ENCODE data around the gene COMT.

Gene COMT

DNA sequence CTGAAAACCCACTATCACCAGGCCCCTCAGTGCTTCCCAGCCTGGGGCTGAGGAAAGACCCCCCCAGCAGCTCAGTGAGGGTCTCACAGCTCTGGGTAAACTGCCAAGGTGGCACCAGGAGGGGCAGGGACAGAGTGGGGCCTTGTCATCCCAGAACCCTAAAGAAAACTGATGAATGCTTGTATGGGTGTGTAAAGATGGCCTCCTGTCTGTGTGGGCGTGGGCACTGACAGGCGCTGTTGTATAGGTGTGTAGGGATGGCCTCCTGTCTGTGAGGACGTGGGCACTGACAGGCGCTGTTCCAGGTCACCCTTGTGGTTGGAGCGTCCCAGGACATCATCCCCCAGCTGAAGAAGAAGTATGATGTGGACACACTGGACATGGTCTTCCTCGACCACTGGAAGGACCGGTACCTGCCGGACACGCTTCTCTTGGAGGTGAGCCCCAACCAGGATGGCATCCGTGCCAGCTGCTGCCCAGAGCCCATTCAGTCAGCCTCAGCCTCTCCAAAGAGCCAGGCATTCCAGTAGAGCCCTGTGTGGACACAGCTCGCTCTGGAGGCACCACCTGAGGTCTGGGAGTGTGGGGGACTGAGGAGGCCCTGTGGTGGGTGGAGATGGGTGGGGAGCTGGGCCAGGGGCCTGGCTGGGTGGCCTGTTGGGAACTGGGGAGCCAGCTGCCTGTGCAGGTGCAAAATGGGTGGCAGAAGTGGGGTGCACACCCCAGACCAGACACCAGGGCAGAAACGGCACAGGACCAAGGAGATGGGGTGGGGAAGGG is 22.5 kb downstream of the COMT start:
- Histone ChIP-seq H3K4me3 (ENCODE audit: low read depth in 1 of 5, low read length in 5 of 5) (no peak overlapping the region), H3K27ac (ENCODE audit: low read depth, low read length) (no peak overlapping the region), H3K27me3 (ENCODE audit: control insufficient read depth in 5 of 5, insufficient read depth in 4 of 5, low read length in 5 of 5) (no peaks in the 10 kb centered on the region), H3K9ac (ENCODE audit: low read length in 5 of 5) (no peak overlapping the region), H3K36me3 (ENCODE audit: control insufficient read depth in 5 of 5, insufficient read depth in 5 of 5, low read length in 5 of 5) (peaks cover 0 to 67% (median 44%) of the 10 kb centered on the region in 5 donors), H3K9me3 (ENCODE audit: control insufficient read depth in 5 of 5, low read length in 5 of 5) (no peaks in the 10 kb centered on the region), H3K4me1 (ENCODE audit: control insufficient read depth in 5 of 5, insufficient read depth in 5 of 5, low read length in 5 of 5) (peaks cover 2 to 33% (median 14%) of the 10 kb centered on the region in 5 donors)

DNA sequence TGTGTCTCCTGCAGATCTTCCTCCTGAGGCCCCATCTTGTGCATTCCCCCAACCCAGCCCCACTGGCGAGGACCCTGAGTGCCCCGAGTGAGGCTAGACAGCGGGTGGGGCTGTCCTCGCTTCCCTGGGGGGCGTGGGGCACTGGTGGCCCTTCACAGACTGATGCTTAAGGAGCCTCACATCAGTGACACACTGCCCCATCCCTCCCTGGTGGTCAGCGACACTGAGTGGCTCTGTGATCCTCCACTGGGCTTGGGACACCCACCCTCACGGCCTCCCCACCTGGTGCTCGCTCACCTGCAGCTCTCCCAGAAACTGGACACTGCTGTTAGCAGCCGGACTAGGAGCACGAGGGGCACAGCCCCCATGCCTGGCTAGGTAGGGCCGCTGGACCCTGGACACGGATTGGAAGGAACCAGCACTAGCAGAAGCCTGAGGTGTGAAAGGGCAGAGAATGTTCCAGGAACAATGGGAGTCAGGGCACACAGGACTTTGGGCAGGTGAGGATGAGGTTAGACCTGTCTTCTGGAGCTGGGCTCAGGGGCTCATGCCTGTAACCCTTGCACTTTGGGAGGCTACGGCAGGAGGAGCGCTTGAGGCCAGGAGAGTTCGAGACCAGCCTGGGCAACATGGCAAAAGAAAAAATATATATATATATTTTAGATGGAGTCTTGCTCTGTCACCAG is 23.3 kb downstream of the COMT start:
- Histone ChIP-seq H3K4me1 (ENCODE audit: control insufficient read depth in 5 of 5, insufficient read depth in 5 of 5, low read length in 5 of 5) (peaks cover 2 to 25% (median 7%) of the 10 kb centered on the region in 5 donors), H3K9me3 (ENCODE audit: control insufficient read depth in 5 of 5, low read length in 5 of 5) (no peaks in the 10 kb centered on the region), H3K27ac (ENCODE audit: low read depth, low read length) (no peak overlapping the region), H3K9ac (ENCODE audit: low read length in 5 of 5) (no peak overlapping the region), H3K36me3 (ENCODE audit: control insufficient read depth in 5 of 5, insufficient read depth in 5 of 5, low read length in 5 of 5) (peaks cover 0 to 74% (median 50%) of the 10 kb centered on the region in 5 donors), H3K4me3 (ENCODE audit: low read depth in 1 of 5, low read length in 5 of 5) (no peak overlapping the region), H3K27me3 (ENCODE audit: control insufficient read depth in 5 of 5, insufficient read depth in 4 of 5, low read length in 5 of 5) (no peaks in the 10 kb centered on the region)

DNA sequence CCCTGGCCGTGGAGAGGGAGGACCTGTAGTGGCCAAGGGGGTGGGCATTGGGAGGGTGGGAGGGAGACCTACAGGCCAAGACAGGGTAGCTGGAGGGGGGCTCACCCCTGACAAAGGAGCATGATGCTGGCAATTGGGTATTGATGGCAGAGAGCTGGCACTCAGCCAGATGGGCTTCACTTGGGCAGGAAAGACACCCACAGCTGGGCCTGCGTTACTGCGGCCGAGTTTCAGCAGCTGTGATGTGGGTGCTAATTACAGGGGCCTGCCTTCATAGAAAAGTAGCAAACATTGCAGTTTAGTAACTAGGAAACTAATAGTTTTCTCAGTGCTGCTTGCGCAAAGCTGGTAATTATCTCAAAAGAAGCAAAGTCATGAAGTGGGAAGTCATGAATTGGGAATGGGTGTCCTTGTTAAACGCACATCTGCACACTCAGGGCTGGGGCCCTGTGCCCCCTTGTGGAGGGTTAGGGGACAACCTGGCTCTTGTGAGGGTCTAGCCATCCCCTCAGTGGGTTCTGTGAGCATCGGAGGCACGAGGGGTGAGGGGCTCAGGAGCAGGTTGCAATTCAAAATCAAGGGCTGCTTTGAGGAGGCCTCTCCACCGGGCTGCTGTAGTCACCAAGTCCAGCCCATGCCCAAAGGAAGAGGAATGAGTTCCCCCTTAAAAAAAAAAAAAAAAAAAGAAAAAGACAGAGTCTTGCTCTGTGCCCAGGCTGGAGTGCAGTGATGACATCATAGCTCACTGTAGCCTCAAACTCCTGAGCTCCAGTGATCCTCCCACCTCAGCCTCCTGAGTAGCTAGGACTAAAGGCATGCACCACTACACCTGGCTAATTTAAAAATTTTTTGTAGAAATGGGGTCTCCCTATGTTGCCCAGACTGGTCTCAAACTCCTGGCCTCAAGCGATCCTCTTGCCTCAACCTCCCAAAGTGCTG is 24.5 kb downstream of the COMT start:
- Histone ChIP-seq H3K27me3 (ENCODE audit: control insufficient read depth in 5 of 5, insufficient read depth in 4 of 5, low read length in 5 of 5) (no peaks in the 10 kb centered on the region), H3K9me3 (ENCODE audit: control insufficient read depth in 5 of 5, low read length in 5 of 5) (no peaks in the 10 kb centered on the region), H3K9ac (ENCODE audit: low read length in 5 of 5) (no peak overlapping the region), H3K4me1 (ENCODE audit: control insufficient read depth in 5 of 5, insufficient read depth in 5 of 5, low read length in 5 of 5) (peaks cover 0 to 20% (median 5%) of the 10 kb centered on the region in 5 donors), H3K36me3 (ENCODE audit: control insufficient read depth in 5 of 5, insufficient read depth in 5 of 5, low read length in 5 of 5) (peaks cover 0 to 80% (median 52%) of the 10 kb centered on the region in 5 donors), H3K4me3 (ENCODE audit: low read depth in 1 of 5, low read length in 5 of 5) (no peak overlapping the region), H3K27ac (ENCODE audit: low read depth, low read length) (no peak overlapping the region)

DNA sequence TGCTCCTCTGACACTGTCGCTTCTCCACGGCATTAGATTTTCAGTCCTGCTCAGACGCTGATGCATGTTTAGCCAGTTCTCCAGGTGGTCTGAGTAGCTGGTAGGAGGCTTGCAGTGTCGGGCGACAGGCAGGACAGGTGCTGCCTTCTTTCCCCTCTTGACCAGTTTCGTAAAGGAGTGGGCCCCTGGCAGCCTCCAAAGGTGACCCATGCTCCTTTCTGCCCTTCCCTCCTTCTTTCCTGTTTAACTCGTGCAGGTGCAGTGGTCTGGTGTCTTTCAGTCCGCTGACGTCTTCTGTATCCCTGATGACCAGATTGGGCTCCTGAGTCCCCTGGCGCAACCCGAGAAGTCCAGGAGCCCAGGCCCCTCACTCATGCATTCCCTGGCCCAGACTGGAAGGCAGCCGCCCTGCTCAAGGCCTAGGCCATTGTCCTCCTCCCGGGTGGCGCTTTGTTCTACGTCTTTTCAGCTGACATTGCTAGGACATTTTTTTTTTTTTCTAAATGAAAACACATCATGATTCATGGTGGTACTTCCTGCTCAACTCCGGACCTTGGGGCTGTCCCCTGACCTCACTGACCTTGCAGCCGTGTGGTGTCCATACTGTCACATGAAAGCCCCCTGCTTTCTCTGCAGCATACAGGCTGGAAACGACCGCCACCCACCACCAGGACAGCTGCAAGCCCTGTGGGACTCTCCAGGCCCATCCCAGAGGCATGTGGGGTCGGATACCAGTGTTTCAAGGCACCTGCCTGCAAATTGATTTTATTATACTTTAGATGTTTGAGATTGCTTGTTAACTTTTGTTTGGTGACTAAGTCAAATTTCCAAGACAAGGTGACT is 25.6 kb downstream of the COMT start:
- Histone ChIP-seq H3K9me3 (ENCODE audit: control insufficient read depth in 5 of 5, low read length in 5 of 5) (no peaks in the 10 kb centered on the region), H3K9ac (ENCODE audit: low read length in 5 of 5) (no peak overlapping the region), H3K4me3 (ENCODE audit: low read depth in 1 of 5, low read length in 5 of 5) (no peak overlapping the region), H3K27me3 (ENCODE audit: control insufficient read depth in 5 of 5, insufficient read depth in 4 of 5, low read length in 5 of 5) (no peaks in the 10 kb centered on the region), H3K36me3 (ENCODE audit: control insufficient read depth in 5 of 5, insufficient read depth in 5 of 5, low read length in 5 of 5) (peaks cover 0 to 80% (median 52%) of the 10 kb centered on the region in 5 donors), H3K4me1 (ENCODE audit: control insufficient read depth in 5 of 5, insufficient read depth in 5 of 5, low read length in 5 of 5) (peaks cover 0 to 14% (median 5%) of the 10 kb centered on the region in 5 donors), H3K27ac (ENCODE audit: low read depth, low read length) (no peak overlapping the region)

DNA sequence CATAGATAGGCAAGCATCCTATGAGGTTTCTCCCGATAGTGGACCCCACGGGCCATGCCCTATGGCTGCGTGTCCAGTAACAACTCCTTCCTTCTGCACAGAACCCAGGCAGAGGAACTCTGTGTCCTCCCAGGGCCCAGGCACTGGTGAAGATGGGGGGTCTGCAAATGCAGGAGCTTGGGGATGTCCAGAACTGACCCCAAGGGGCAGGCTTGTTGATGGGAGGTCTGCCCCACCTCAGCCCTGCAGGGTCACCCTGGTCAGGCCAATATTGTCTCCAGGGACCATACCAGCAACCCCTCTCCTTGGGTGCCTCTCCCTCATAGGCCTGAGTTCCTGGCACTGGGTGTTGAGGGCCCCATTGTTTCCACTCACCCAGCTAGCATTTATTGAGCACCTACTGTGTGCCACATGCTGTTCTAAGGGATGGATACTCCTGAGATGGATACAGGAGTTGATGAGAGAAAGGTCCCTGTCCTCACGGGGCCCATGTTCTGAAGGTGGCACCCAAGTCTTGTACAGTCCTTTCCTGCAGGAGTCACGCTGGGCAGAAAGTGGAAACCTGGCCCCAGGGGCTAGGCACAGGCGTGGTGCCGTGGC is 26.4 kb downstream of the COMT start:
- Histone ChIP-seq H3K36me3 (ENCODE audit: control insufficient read depth in 5 of 5, insufficient read depth in 5 of 5, low read length in 5 of 5) (peaks cover 0 to 87% (median 58%) of the 10 kb centered on the region in 5 donors), H3K4me1 (ENCODE audit: control insufficient read depth in 5 of 5, insufficient read depth in 5 of 5, low read length in 5 of 5) (peaks cover 0 to 9% (median 3%) of the 10 kb centered on the region in 5 donors)

DNA sequence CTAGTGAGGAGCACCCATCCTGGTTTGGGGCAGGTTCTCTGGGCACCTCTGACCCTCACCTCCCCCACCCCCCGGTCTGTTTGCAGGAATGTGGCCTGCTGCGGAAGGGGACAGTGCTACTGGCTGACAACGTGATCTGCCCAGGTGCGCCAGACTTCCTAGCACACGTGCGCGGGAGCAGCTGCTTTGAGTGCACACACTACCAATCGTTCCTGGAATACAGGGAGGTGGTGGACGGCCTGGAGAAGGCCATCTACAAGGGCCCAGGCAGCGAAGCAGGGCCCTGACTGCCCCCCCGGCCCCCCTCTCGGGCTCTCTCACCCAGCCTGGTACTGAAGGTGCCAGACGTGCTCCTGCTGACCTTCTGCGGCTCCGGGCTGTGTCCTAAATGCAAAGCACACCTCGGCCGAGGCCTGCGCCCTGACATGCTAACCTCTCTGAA is 26.9 kb downstream of the COMT start:
- Histone ChIP-seq H3K36me3 (ENCODE audit: control insufficient read depth in 5 of 5, insufficient read depth in 5 of 5, low read length in 5 of 5) (peaks cover 0 to 87% (median 57%) of the 10 kb centered on the region in 5 donors), H3K4me1 (ENCODE audit: control insufficient read depth in 5 of 5, insufficient read depth in 5 of 5, low read length in 5 of 5) (peaks cover 0 to 9% (median 3%) of the 10 kb centered on the region in 5 donors), H3K9me3 (ENCODE audit: control insufficient read depth in 5 of 5, low read length in 5 of 5) (no peaks in the 10 kb centered on the region), H3K27me3 (ENCODE audit: control insufficient read depth in 5 of 5, insufficient read depth in 4 of 5, low read length in 5 of 5) (no peaks in the 10 kb centered on the region), H3K4me3 (ENCODE audit: low read depth in 1 of 5, low read length in 5 of 5) (no peak overlapping the region), H3K9ac (ENCODE audit: low read length in 5 of 5) (no peak overlapping the region), H3K27ac (ENCODE audit: low read depth, low read length) (no peak overlapping the region)

More for the DNA sequence above, 26.4 kb downstream of the COMT start:
- Histone ChIP-seq H3K9ac (ENCODE audit: low read length in 5 of 5) (no peak overlapping the region), H3K27ac (ENCODE audit: low read depth, low read length) (no peak overlapping the region), H3K4me3 (ENCODE audit: low read depth in 1 of 5, low read length in 5 of 5) (no peak overlapping the region), H3K27me3 (ENCODE audit: control insufficient read depth in 5 of 5, insufficient read depth in 4 of 5, low read length in 5 of 5) (no peaks in the 10 kb centered on the region), H3K9me3 (ENCODE audit: control insufficient read depth in 5 of 5, low read length in 5 of 5) (no peaks in the 10 kb centered on the region)

DNA sequence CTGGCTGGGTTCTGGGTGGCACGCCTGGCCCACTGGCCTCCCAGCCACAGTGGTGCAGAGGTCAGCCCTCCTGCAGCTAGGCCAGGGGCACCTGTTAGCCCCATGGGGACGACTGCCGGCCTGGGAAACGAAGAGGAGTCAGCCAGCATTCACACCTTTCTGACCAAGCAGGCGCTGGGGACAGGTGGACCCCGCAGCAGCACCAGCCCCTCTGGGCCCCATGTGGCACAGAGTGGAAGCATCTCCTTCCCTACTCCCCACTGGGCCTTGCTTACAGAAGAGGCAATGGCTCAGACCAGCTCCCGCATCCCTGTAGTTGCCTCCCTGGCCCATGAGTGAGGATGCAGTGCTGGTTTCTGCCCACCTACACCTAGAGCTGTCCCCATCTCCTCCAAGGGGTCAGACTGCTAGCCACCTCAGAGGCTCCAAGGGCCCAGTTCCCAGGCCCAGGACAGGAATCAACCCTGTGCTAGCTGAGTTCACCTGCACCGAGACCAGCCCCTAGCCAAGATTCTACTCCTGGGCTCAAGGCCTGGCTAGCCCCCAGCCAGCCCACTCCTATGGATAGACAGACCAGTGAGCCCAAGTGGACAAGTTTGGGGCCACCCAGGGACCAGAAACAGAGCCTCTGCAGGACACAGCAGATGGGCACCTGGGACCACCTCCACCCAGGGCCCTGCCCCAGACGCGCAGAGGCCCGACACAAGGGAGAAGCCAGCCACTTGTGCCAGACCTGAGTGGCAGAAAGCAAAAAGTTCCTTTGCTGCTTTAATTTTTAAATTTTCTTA is 27.8 kb downstream of the COMT start:
- Histone ChIP-seq H3K4me3 (ENCODE audit: low read depth in 1 of 5, low read length in 5 of 5) (no peak overlapping the region), H3K9ac (ENCODE audit: low read length in 5 of 5) (no peak overlapping the region), H3K4me1 (ENCODE audit: control insufficient read depth in 5 of 5, insufficient read depth in 5 of 5, low read length in 5 of 5) (peaks cover 0 to 9% (median 3%) of the 10 kb centered on the region in 5 donors), H3K27me3 (ENCODE audit: control insufficient read depth in 5 of 5, insufficient read depth in 4 of 5, low read length in 5 of 5) (no peaks in the 10 kb centered on the region), H3K9me3 (ENCODE audit: control insufficient read depth in 5 of 5, low read length in 5 of 5) (no peaks in the 10 kb centered on the region), H3K36me3 (ENCODE audit: control insufficient read depth in 5 of 5, insufficient read depth in 5 of 5, low read length in 5 of 5) (peaks cover 0 to 83% (median 51%) of the 10 kb centered on the region in 5 donors), H3K27ac (ENCODE audit: low read depth, low read length) (no peak overlapping the region)

DNA sequence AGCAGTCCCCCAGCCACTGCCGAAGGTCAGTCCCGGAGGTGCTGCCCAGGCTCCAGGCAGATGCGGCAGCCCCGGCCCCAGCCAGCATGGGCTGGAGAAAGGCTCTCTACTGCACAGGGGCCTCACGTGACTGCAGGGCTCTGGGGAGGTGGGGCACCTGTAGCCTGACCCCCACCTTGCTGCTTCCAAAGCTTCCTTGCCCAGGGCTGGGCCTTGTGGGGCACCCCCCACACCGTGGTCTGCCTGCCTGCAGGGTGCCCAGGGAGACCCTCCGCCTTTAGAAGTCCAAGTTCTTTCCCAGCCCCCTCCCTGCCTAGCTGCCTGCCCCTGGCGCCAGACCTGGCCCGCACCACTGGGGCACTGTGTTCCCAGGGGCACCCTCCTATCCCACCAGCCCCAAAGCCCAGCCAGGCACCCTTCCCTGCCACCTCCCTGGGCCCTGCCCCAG is 28.5 kb downstream of the COMT start:
- Histone ChIP-seq H3K4me1 (ENCODE audit: control insufficient read depth in 5 of 5, insufficient read depth in 5 of 5, low read length in 5 of 5) (peaks cover 0 to 9% (median 6%) of the 10 kb centered on the region in 5 donors), H3K27me3 (ENCODE audit: control insufficient read depth in 5 of 5, insufficient read depth in 4 of 5, low read length in 5 of 5) (no peaks in the 10 kb centered on the region), H3K9ac (ENCODE audit: low read length in 5 of 5) (no peak overlapping the region), H3K4me3 (ENCODE audit: low read depth in 1 of 5, low read length in 5 of 5) (no peak overlapping the region), H3K36me3 (ENCODE audit: control insufficient read depth in 5 of 5, insufficient read depth in 5 of 5, low read length in 5 of 5) (peaks cover 0 to 76% (median 44%) of the 10 kb centered on the region in 5 donors), H3K9me3 (ENCODE audit: control insufficient read depth in 5 of 5, low read length in 5 of 5) (no peaks in the 10 kb centered on the region), H3K27ac (ENCODE audit: low read depth, low read length) (no peak overlapping the region)
